MM.1S (cell line): Measurements from ENCODE around the gene PCDHAC1.

Experiments used
- DNase-seq: peaks from one replicate; pipeline ENCODE4 v3.0.0-alpha.2; 2015
- H2AFZ ChIP-seq: fragments of 300-600 bp; sonication (generic); 2 replicates; pipeline ENCODE4 v1.6.0; 2016; ENCODE audit warnings: antibody characterized with exemption, low read length
- H3F3A ChIP-seq: fragments of 300-600 bp; sonication (generic); 2 replicates; pipeline ENCODE4 v1.6.1; 2016; ENCODE audit warnings: mild to moderate bottlenecking, antibody characterized with exemption, low read length, moderate library complexity, mixed read lengths; ENCODE audit not compliant: insufficient read depth
- H3K27ac ChIP-seq: fragments of 300-600 bp; sonication (generic); 2 replicates; pipeline ENCODE4 v1.5.1; 2016; ENCODE audit warnings: mild to moderate bottlenecking, low read length
- H3K27me3 ChIP-seq: fragments of 300-600 bp; sonication (generic); replicated peaks from 2 replicates; pipeline ENCODE4 v1.6.0; 2016; ENCODE audit warnings: low read length; ENCODE audit not compliant: insufficient read depth
- H3K36me3 ChIP-seq: fragments of 300-600 bp; sonication (generic); replicated peaks from 2 replicates; pipeline ENCODE4 v1.6.1; 2016; ENCODE audit warnings: mild to moderate bottlenecking, low read length, mixed read lengths; ENCODE audit not compliant: insufficient read depth
- H3K4me1 ChIP-seq: fragments of 300-600 bp; sonication (generic); 2 replicates; pipeline ENCODE4 v1.6.1; 2016; ENCODE audit warnings: low read length, mixed read lengths
- H3K4me2 ChIP-seq: fragments of 300-600 bp; sonication (generic); 2 replicates; pipeline ENCODE4 v1.6.0; 2016; ENCODE audit warnings: low read depth, low read length
- H3K4me3 ChIP-seq: fragments of 300-600 bp; sonication (generic); 2 replicates; pipeline ENCODE4 v1.5.1; 2016; ENCODE audit warnings: low read length, mixed read lengths
- H3K79me2 ChIP-seq: fragments of 300-600 bp; sonication (generic); 2 replicates; pipeline ENCODE4 v1.6.1; 2016; ENCODE audit warnings: mixed run types, low read length, mixed read lengths
- H3K9ac ChIP-seq: fragments of 300-600 bp; sonication (generic); 2 replicates; pipeline ENCODE4 v1.6.1; 2016; ENCODE audit warnings: low read length, mixed read lengths
- H3K9me2 ChIP-seq: fragments of 300-600 bp; sonication (generic); replicated peaks from 2 replicates; pipeline ENCODE4 v1.6.1; 2016; ENCODE audit warnings: mild to moderate bottlenecking, low read length, mixed read lengths; ENCODE audit not compliant: insufficient read depth
- H3K9me3 ChIP-seq: fragments of 300-600 bp; sonication (generic); replicated peaks from 2 replicates; pipeline ENCODE4 v1.6.1; 2016; ENCODE audit warnings: mild to moderate bottlenecking, low read length, mixed read lengths; ENCODE audit not compliant: insufficient read depth
- H4K20me1 ChIP-seq: fragments of 300-600 bp; sonication (generic); 2 replicates; pipeline ENCODE4 v1.6.1; 2016; ENCODE audit warnings: mild to moderate bottlenecking, low read length, moderate library complexity, mixed read lengths; ENCODE audit not compliant: insufficient read depth
- CTCF ChIP-seq: fragments of 300-600 bp; sonication (generic); IDR thresholded peaks from 2 replicates; pipeline ENCODE4 v1.5.1; 2016; ENCODE audit warnings: antibody characterized with exemption, low read length, mixed read lengths
- EZH2 ChIP-seq: fragments of 300-600 bp; sonication (generic); optimal IDR thresholded peaks from 2 replicates; pipeline ENCODE3; 2017; ENCODE audit warnings: low read depth, mild to moderate bottlenecking, antibody characterized with exemption, low read length, mixed read lengths
- EZH2phosphoT487 ChIP-seq: fragments of 300-600 bp; sonication (generic); IDR thresholded peaks from 2 replicates; pipeline ENCODE4 v1.6.1; 2018; ENCODE audit warnings: antibody characterized with exemption, low read length

The PCDHAC1 gene

DNA sequence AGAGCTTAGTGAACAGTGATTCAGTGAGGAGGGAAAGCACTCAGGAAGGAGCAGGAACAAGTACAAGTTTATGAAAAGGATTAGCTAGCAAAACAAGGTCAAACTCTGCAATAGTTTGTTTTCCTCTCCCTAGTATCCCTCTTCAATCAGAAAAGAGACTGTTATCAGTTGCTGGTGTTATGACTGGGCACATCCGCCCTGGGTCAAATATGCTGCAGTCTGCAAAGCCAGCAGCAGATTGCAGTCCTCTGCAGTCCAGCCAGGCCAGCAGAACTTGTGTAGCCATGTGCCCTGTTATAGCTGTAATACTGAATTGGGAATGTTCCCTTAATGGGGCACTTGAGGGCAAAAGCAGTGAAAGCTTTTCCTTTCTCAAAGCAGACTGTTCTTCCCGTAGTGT, 52.2 kb downstream of the PCDHAC1 start:
- H3K27me3 ChIP-seq: no peaks in the 10 kb centered on the region
- H3K79me2 ChIP-seq: no peaks in the 10 kb centered on the region
- no peak overlapping the region for H2AFZ ChIP-seq
- TF ChIP-seq CTCF: no peak
- no peak for TF ChIP-seq EZH2phosphoT487
- no peaks in the 10 kb centered on the region for H3F3A ChIP-seq
- no peak overlapping the region for H3K9ac ChIP-seq
- no peak overlapping the region for H3K4me3 ChIP-seq
- no peaks in the 10 kb centered on the region for H3K36me3 ChIP-seq
- H3K9me3 ChIP-seq: no peaks in the 10 kb centered on the region
- no peak overlapping the region for H3K27ac ChIP-seq
- H3K4me1 ChIP-seq: no peaks in the 10 kb centered on the region
- no peaks in the 10 kb centered on the region for H3K9me2 ChIP-seq
- H4K20me1 ChIP-seq: no peaks in the 10 kb centered on the region
- no peak for DNase-seq
- no peak overlapping the region for H3K4me2 ChIP-seq

DNA sequence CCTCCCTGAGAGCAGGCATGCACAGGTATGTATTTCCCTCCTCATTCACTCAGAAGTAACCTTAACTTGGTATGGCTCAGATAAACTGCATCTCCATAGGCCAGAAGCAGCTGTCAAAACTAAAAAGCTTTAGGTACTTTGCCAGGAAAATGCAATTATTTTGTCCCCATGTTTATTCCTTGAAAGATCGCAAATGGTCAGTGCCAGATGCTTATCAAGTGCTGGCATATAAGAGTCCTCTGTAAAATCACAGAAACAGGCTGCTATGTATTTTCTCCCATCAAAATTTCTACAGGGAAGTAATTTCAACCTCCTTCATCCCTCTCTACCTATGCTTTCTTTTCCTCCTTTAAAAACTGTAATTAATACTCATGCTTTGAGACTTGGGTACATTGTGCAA, 52.9 kb downstream of the PCDHAC1 start:
- DNase-seq: no peak
- Histone ChIP-seq H3K79me2 (no peaks in the 10 kb centered on the region), H3K36me3 (no peaks in the 10 kb centered on the region), H3K27ac (no peak overlapping the region), H3K9ac (no peak overlapping the region), H3K9me3 (no peaks in the 10 kb centered on the region), H3K4me2 (no peak overlapping the region), H3F3A (no peaks in the 10 kb centered on the region), H3K4me1 (no peaks in the 10 kb centered on the region), H3K9me2 (no peaks in the 10 kb centered on the region), H2AFZ (no peak overlapping the region), H3K27me3 (no peaks in the 10 kb centered on the region), H3K4me3 (no peak overlapping the region), H4K20me1 (no peaks in the 10 kb centered on the region)
- TF ChIP-seq CTCF: no peak
- TF ChIP-seq EZH2phosphoT487: no peak
- TF ChIP-seq EZH2: no peak
